GM12865 (cell line): ENCODE measurements around the gene OGDH.

Source experiments
- DNase-seq: peaks from one replicate; pipeline ENCODE4 v3.0.0; 2010; ENCODE audit warnings: low read depth
- H3K4me3 ChIP-seq: 2 replicates; pipeline ENCODE4 v1.5.1; 2011; ENCODE audit warnings: mild to moderate bottlenecking, low read depth, low read length, control low read depth
- CTCF ChIP-seq: IDR thresholded peaks from 2 replicates; pipeline ENCODE4 v1.5.1; 2011; ENCODE audit warnings: low read length, control low read depth, low read depth, inconsistent platforms; ENCODE audit not compliant: insufficient read depth; ENCODE audit errors: missing control alignments

Gene OGDH

GRCh38 chr7:44671069-44671468 is 64.6 kb downstream of the OGDH start:
- no peak for DNase-seq
- H3K4me3 ChIP-seq = no peak overlapping the region
- no peak for TF ChIP-seq CTCF

GRCh38 chr7:44673324-44673723 is 66.9 kb downstream of the OGDH start:
- DNase-seq = peak; percentile 46
- no peak overlapping the region for H3K4me3 ChIP-seq
- no peak for TF ChIP-seq CTCF

- TF ChIP-seq CTCF = no peak
- no peak for DNase-seq
- no peak overlapping the region for H3K4me3 ChIP-seq
These were observed 67.3 kb downstream of the OGDH start for GRCh38 chr7:44673771-44674170.

- no peak overlapping the region for H3K4me3 ChIP-seq
- TF ChIP-seq CTCF = no peak
- DNase-seq = no peak
These were observed 68.0 kb downstream of the OGDH start for GRCh38 chr7:44674381-44674780.

- DNase-seq = no peak
- no peak overlapping the region for H3K4me3 ChIP-seq
- no peak for TF ChIP-seq CTCF
These were observed 70.3 kb downstream of the OGDH start for GRCh38 chr7:44676776-44677175.

- TF ChIP-seq CTCF = no peak
- H3K4me3 ChIP-seq = no peak overlapping the region
- no peak for DNase-seq
These were observed 71.7 kb downstream of the OGDH start for GRCh38 chr7:44678101-44678470.

GRCh38 chr7:44678471-44679179 is 72.2 kb downstream of the OGDH start:
- no peak for DNase-seq
- H3K4me3 ChIP-seq = no peak overlapping the region
- no peak for TF ChIP-seq CTCF
